ENCODE results near the gene TUBB8B.
"Not testable (repeated sequence)": the region's sequence is repeated elsewhere in the genome, so short reads cannot be mapped to it uniquely, and the experiment has no call there.

Gene TUBB8B

GRCh38 chr18:49176-49665 lies at the start of gene TUBB8B:
Gene TUBB8B, minus strand, starts transcription at chr18:49615. Its CDS starts 58 bp downstream, at chr18:49557.
- DNase-seq (ENCODE audit: low read depth in 2 of 3, low spot score in 1 of 3): not testable (repeated sequence)

- peak in 2 of 3 donors; percentile 51 to 60 for DNase-seq (ENCODE audit: low read depth in 2 of 3, low spot score in 1 of 3)
Observed at GRCh38 chr18:97252-97914, 48.0 kb upstream of the TUBB8B start.

DNA sequence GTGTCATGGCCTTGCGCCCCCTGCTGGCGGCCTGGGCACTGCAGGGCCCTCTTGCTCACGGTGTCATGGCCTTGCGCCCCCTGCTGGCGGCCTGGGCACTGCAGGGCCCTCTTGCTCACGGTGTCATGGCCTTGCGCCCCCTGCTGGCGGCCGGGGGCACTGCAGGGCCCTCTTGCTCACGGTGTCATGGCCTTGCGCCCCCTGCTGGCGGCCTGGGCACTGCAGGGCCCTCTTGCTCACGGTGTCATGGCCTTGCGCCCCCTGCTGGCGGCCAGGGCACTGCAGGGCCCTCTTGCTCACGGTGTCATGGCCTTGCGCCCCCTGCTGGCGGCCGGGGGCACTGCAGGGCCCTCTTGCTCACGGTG lies 47.3 kb upstream of the TUBB8B start:
- DNase-seq (ENCODE audit: low read depth in 2 of 3, low spot score in 1 of 3): not testable (repeated sequence)

DNA sequence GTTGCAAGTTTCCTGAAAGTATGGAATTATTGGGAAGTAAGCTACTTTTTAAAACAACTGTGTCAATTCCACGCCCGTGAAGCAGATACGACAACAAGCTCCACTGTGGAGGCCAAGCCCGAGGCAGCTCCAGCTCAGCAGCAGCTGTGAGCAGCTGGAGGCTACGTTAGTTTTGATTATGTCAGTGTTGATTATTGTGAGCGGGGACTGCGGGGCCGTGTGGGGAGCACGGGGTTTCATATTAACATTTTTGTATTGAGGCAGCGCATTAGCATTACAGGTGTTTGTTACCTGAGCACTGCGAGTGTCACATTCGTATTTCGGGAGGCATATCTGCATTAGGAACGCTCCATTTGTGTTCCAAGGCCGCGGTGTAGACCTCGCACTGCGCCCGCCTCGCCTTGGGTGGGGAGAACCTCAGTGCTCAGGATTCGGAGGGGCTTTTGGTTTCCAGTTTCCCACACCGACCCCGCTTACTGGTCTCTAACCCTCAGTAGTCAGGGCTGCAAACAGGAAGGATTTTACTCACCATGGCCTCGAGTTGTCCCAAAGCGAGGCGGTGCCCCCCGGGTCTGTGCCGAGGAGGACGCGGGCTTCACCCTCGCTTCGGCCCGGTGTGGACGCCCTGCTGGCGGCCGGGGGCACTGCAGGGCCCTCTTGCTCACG lies 46.8 kb upstream of the TUBB8B start:
- not testable (repeated sequence) for DNase-seq (ENCODE audit: low read depth in 2 of 3, low spot score in 1 of 3)

DNA sequence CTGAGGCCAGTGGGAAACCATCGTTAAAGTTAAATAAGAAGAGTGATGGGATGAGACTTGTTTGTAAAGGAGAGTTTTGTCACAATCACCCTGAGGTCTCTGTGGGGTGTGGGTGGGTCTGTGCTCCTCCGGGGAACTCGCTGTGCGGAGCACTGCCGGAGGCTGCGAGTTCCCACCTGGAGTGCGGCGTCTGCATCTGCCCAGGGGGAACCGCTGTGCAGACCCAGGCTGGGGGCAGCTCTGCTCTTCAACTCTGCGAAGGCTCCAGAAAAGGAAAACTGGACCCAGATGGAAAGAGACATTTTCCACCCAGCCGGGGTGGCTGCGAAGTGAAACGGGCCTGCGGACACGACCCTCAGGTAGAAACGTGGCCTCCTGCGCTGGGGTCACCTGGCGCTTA lies 46.2 kb upstream of the TUBB8B start:
- DNase-seq (ENCODE audit: low read depth in 2 of 3, low spot score in 1 of 3): not testable (repeated sequence)

DNA sequence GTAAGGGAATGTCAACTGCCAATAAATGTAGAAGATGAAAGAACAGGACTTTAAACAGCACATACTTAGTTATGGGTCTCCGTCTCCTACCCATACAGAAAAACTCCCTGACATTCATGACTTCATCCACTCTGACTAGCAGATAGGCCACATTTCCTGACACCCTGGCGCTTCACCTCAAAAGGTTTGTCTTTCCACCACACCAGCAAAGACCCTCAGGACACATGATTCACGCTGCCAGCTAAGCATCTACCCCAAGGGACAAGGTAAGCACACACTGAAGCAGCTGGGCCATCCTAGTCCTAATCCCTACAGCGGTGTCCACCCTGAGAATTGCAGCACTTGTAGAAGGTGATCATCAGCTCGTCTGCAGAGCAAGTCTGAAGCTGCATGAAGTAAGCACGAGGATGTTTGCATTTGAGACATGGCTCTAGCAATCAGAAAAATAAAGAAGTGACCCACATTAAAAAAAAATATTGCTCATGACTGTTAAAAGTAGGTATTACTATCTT lies 44.5 kb upstream of the TUBB8B start:
- not testable (repeated sequence) for DNase-seq (ENCODE audit: low read depth in 2 of 3, low spot score in 1 of 3)

DNA sequence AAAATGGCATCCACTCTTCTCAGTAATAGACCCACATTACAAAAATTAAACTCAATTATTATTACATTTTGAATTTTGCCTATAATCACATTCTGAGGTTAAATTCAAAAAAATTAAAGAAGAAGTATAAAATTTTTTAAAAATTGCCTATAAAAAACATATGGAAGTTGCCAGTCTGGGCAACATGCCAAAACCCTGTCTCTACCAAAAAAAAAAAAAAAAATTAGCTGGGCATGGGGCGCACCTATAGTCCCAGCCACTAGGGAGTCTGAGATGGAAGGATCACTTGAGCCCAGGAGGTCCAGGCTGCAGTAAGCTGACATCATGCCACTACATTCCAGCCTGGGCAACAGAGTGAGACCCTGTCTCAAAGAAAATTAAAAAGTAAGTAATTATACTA lies 42.1 kb upstream of the TUBB8B start:
- DNase-seq (ENCODE audit: low read depth in 2 of 3, low spot score in 1 of 3): not testable (repeated sequence)

- not testable (repeated sequence) for DNase-seq (ENCODE audit: low read depth in 2 of 3, low spot score in 1 of 3)
Observed at GRCh38 chr18:90396-91193, 41.2 kb upstream of the TUBB8B start.

DNA sequence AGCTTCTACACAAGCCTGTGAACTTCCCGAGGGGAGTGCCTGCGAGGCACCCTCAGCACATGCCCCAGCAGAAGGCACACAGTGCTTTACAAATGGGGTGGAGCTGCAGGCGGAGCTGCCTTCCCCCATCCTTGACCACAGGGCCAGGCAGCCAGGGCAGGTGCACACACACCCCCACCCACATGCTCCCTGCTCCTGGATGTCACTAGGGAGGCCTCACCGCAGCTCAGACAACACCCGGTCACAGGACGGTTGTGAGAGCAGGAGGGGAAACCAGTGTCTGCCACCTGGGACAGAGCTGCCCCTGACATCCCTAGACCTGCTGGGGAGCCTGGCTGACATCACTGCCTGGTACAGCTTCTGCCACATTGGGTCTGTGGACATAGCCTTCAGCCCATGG lies 39.7 kb upstream of the TUBB8B start:
- not testable (repeated sequence) for DNase-seq (ENCODE audit: low read depth in 2 of 3, low spot score in 1 of 3)

DNA sequence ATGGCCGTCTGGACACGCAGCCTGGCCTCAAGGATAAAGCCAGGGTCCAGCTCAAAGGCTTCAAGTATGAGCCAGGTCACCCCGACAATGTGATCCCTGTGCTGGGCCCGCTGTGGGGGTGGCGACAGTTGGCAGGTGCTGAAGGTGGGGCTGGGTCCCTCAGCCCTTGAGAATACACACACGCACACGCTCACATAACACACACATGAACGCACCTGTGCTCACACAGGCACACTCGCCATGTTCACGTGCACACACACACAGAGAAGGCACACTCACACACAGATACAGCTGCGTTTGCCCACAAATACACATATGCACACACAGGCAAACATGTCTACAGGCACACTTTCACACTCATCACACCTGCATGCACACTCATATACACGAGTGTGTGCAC lies 35.4 kb upstream of the TUBB8B start:
- not testable (repeated sequence) for DNase-seq (ENCODE audit: low read depth in 2 of 3, low spot score in 1 of 3)

DNA sequence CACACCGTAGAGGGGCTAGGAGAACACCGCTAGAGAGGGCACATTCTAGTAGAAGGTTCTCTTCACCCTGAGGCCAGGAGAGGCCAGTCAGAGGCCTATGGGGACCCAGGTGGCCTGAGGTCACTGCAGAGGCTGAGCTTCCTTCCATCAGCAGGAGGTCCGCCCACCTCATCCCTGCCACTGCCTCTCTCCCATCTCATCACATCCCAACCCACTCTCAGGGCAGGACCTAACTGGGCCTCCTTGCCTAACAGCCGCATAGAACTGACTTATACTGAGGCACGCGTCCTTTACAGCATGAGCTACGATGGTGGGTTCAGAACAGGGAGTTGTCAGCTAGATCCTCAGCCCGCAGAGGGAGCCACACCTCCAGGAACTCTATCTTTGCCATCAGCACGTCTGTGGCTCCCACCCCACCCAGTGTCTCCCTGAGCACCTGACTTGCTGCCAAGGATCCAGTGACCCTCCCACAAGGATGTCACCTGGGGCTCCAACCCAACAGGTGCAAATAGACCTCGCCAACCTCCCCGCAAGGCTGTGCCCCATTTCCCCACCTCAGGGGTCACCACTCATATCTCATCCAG lies 33.3 kb upstream of the TUBB8B start:
- not testable (repeated sequence) for DNase-seq (ENCODE audit: low read depth in 2 of 3, low spot score in 1 of 3)

- not testable (repeated sequence) for DNase-seq (ENCODE audit: low read depth in 2 of 3, low spot score in 1 of 3)
Observed at GRCh38 chr18:80881-81280, 31.5 kb upstream of the TUBB8B start.

GRCh38 chr18:80202-80601 lies 30.8 kb upstream of the TUBB8B start:
- DNase-seq (ENCODE audit: low read depth in 2 of 3, low spot score in 1 of 3): not testable (repeated sequence)

DNA sequence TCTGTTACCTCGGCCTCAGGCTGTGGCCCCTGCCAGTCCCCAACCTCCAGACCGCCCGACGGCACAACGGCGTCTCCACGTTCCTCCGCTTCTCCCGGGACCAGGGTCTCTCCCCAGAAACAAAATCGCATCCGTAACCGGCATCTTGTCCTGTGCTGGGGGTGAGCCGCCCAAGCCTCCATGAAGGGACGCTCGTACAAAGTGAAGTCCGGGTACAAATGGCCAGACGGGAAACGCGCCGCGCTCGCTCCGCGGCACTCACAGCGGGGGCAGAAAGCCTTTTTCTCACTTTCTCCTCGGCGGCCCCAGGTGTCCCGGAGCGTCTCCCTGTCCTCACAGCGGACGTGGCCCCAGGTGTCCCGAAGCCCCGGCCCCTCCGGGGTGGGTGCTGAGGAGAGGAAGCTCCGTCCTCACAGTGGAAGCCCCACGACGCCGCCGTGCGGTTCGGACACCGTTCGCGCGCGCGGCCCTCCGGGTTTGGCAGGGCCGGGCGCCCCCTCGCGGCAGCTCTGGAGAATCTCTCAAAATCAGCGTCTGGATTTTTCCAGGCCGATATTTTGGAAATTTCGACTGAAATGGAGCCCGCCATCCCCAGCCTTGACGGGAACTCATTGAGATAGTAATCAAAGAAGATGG lies 26.2 kb upstream of the TUBB8B start:
- DNase-seq (ENCODE audit: low read depth in 2 of 3, low spot score in 1 of 3): not testable (repeated sequence)

DNA sequence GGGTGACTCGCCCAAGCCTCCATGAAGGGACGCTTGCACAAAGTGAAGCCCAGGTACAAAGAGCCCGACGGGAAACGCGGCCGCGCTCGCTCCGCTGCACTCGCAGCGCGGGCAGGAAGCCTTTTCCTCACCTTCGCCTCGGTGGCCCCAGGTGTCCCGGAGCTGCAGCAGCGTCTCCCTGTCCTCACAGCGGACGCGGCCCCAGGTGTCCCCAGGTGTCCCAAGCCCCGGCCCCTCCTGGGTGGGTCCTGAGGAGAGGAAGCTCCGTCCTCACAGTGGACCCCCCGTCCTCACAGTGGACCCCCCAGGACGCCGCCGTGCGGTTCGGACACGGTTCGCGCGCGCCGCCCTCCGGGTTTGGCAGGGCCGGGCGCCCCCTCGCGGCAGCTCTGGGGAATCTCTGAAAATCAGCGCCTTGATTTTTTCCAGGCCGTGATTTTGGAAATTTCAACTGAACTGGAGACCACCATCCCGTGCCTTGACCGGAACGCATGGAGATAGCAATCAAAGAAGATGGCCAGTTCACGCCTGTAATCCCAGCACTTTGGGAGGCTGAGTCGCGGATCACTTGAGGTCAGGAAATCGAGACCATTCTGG lies 23.9 kb upstream of the TUBB8B start:
- DNase-seq (ENCODE audit: low read depth in 2 of 3, low spot score in 1 of 3): not testable (repeated sequence)

- not testable (repeated sequence) for DNase-seq (ENCODE audit: low read depth in 2 of 3, low spot score in 1 of 3)
Observed at GRCh38 chr18:67701-68100, 18.3 kb upstream of the TUBB8B start.

DNA sequence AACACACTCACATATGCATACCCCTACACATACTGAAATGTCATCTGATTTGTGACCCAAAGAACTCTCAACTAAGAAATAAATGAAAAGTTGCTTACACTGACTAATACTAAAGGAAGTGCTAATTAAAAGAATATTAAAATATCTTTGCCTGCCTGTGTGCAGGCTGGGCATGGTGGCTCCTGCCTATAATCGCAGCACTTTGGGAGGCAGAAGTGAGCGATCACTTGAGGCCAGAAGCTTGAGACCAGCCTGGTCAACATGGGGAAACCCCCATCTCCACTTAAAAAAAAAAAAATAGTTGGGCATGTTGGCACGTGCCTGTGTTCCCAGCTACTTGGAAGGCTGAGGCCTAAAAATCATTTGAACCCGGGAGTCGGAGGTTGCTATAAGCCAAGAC lies 14.9 kb upstream of the TUBB8B start:
- not testable (repeated sequence) for DNase-seq (ENCODE audit: low read depth in 2 of 3, low spot score in 1 of 3)

DNA sequence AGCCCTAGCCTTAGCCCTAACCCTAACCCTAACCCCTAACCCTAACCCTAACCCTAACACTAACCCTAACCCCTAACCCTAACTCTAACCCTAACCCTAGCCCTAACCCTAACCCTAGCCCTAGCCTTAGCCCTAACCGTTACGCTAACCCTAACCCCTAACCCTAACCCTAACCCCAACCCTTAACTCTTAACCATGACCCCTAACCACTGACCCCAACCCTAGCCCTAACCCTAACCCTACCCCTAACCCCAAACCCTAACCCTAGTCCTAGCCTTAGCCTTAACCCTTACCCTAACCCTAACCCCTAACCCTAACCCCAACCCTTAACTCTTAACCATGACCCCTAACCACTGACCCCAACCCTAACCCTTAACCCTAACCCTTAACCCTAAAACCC lies 14.2 kb upstream of the TUBB8B start:
- not testable (repeated sequence) for DNase-seq (ENCODE audit: low read depth in 2 of 3, low spot score in 1 of 3)

- DNase-seq (ENCODE audit: low read depth in 2 of 3, low spot score in 1 of 3): not testable (repeated sequence)
Observed at GRCh38 chr18:54388-54787, 5.0 kb upstream of the TUBB8B start.

DNA sequence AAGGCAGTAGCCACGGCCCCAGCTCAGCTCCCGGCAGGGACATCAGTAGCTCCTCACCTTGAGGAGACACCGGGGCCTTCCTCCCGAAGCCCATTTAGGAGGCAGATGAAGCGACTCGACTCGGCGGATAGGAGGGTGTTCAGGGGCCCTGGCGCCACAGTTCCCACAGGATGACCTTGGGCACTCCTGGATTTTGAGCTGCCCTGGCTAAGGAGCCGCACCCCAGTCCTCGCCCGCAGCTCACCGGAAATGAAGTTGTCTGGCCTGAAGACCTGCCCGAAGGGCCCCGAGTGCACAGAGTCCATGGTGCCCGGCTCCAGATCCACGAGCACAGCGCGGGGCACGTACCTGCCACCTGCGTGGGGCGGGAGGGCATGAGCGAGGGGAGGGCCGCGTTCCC lies 719 bp downstream of the TUBB8B start:
- not testable (repeated sequence) for DNase-seq (ENCODE audit: low read depth in 2 of 3, low spot score in 1 of 3)

Measured in stimulated activated CD4-positive, alpha-beta T cell treated with anti-CD3 and anti-CD28 coated beads, Interleukin-12 subunit alpha, Interleukin-12 subunit beta, amount 100 ng/mL, for 48 hours (primary cell).